A549 (cell line): ENCODE measurements around the gene SLC28A1.

Source experiments
- CBX8 ChIP-seq: fragments of 200-600 bp; sonication (generic); IDR thresholded peaks from 2 replicates; pipeline ENCODE4 v1.6.1; 2016
- EP300 ChIP-seq, 2 experiments: fragments of >200 bp; sonication (Bioruptor Twin); formaldehyde crosslinking; IDR thresholded peaks; 2 replicates in 1 of 2; 3 replicates in 1 of 2; pipeline ENCODE4 v1.6.1; 2016 to 2017
- HDAC2 ChIP-seq: fragments of 200-600 bp; sonication (generic); IDR thresholded peaks from 2 replicates; pipeline ENCODE4 v1.6.1; 2016
- HOXA7 ChIP-seq: fragments of 250-450 bp; sonication (Bioruptor Pico); IDR thresholded peaks from 2 replicates; pipeline ENCODE4 v1.5.0; 2020; ENCODE audit warnings: mild to moderate bottlenecking, moderate library complexity
- MAFK ChIP-seq: fragments of 450-650 bp; IDR thresholded peaks from 2 replicates; pipeline ENCODE4 v1.6.1; 2014; ENCODE audit not compliant: partially characterized antibody
- MYC ChIP-seq: IDR thresholded peaks from 2 replicates; pipeline ENCODE4 v1.6.1; 2012; ENCODE audit warnings: mild to moderate bottlenecking, inconsistent platforms, low read length, improper control_type of control experiment, borderline replicate concordance
- POLR2A ChIP-seq: IDR thresholded peaks from 2 replicates; pipeline ENCODE4 v1.6.1; 2012; ENCODE audit warnings: mild to moderate bottlenecking, low read length
- RAD21 ChIP-seq, 2 experiments: fragments of >200 bp in 1 of 2; sonication (Bioruptor Twin) in 1 of 2; formaldehyde crosslinking in 1 of 2; IDR thresholded peaks in 1 of 2; conservative IDR thresholded peaks in 1 of 2; 2 replicates in 1 of 2; 3 replicates in 1 of 2; pipeline ENCODE4 v1.6.1; 2012 to 2018; ENCODE audit warnings: inconsistent platforms in 1 of 2
- RCOR1 ChIP-seq: fragments of 150-350 bp; IDR thresholded peaks from 2 replicates; pipeline ENCODE4 v1.6.1; 2014; ENCODE audit warnings: antibody characterized with exemption, low read length, low read depth
- SREBF2 ChIP-seq: fragments of 450-650 bp; IDR thresholded peaks from 2 replicates; pipeline ENCODE4 v1.6.1; 2014; ENCODE audit warnings: mild to moderate bottlenecking, moderate library complexity
- TF ChIP-seq, protein P1 (sequence below): fragments of >200 bp; sonication (Bioruptor Twin); formaldehyde crosslinking; IDR thresholded peaks from 3 replicates; pipeline ENCODE4 v1.5.1; 2016
- TF ChIP-seq, protein P2 (sequence below): IDR thresholded peaks from 2 replicates; pipeline ENCODE4 v1.6.1; 2012
- TF ChIP-seq, protein P3 (sequence below): IDR thresholded peaks from 2 replicates; pipeline ENCODE4 v1.6.1; 2012; ENCODE audit warnings: low read depth, borderline replicate concordance
- TF ChIP-seq, protein P4 (sequence below): fragments of 200-600 bp; sonication (generic); IDR thresholded peaks from 2 replicates; pipeline ENCODE4 v1.6.1; 2016; ENCODE audit warnings: antibody characterized with exemption, mild to moderate bottlenecking, moderate library complexity

DNA sequence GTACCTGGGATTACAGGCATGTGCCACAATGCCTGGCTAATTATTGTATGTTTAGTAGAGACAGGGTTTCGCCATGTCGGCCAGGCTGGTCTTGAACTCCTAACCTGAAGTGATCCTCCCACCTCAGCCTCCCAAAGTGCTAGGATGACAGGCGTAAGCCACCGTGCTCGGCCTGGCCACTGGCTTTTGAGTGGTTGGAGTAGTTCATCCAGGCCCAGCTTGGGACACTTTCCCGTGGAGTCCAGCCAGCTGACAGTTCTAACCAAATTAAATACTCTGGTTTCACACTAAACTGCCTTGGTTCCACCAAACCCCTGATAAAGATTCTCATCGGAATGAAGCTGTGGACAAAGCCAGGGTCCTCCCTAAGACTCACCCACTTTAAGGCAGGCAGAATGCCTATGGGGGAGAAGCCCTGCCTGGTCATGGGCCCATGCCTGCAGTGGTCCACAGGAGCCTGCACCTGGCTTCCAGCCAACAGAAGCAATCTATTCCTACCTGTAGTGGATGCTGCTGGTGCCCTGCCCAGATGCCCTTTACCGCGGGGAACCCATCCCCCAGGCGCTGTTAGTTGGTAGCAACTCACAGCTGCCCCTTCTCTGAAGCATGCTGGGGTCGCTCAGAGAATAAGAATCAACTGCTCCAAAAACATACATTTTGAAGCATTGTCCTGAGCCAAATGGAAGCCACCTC lies 5.2 kb upstream of the SLC28A1 start:
- TF ChIP-seq, protein P1, sequence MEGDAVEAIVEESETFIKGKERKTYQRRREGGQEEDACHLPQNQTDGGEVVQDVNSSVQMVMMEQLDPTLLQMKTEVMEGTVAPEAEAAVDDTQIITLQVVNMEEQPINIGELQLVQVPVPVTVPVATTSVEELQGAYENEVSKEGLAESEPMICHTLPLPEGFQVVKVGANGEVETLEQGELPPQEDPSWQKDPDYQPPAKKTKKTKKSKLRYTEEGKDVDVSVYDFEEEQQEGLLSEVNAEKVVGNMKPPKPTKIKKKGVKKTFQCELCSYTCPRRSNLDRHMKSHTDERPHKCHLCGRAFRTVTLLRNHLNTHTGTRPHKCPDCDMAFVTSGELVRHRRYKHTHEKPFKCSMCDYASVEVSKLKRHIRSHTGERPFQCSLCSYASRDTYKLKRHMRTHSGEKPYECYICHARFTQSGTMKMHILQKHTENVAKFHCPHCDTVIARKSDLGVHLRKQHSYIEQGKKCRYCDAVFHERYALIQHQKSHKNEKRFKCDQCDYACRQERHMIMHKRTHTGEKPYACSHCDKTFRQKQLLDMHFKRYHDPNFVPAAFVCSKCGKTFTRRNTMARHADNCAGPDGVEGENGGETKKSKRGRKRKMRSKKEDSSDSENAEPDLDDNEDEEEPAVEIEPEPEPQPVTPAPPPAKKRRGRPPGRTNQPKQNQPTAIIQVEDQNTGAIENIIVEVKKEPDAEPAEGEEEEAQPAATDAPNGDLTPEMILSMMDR: no peak
- TF ChIP-seq MYC (no peak), HOXA7 (CRISPR knock-in tag) (no peak), EP300 (IDR thresholded peaks at IDR 0.05) (no peak), HDAC2 (no peak), CBX8 (no peak), MAFK (no peak), SREBF2 (no peak), RAD21 (conservative IDR thresholded peaks at IDR 0.05 in 1 of 2, IDR thresholded peaks at IDR 0.05 in 1 of 2) (no peak), RCOR1 (no peak), POLR2A (no peak)
- TF ChIP-seq, protein P2, sequence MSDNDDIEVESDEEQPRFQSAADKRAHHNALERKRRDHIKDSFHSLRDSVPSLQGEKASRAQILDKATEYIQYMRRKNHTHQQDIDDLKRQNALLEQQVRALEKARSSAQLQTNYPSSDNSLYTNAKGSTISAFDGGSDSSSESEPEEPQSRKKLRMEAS: no peak
- TF ChIP-seq, protein P3, sequence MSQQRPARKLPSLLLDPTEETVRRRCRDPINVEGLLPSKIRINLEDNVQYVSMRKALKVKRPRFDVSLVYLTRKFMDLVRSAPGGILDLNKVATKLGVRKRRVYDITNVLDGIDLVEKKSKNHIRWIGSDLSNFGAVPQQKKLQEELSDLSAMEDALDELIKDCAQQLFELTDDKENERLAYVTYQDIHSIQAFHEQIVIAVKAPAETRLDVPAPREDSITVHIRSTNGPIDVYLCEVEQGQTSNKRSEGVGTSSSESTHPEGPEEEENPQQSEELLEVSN: no peak
- TF ChIP-seq, protein P4, sequence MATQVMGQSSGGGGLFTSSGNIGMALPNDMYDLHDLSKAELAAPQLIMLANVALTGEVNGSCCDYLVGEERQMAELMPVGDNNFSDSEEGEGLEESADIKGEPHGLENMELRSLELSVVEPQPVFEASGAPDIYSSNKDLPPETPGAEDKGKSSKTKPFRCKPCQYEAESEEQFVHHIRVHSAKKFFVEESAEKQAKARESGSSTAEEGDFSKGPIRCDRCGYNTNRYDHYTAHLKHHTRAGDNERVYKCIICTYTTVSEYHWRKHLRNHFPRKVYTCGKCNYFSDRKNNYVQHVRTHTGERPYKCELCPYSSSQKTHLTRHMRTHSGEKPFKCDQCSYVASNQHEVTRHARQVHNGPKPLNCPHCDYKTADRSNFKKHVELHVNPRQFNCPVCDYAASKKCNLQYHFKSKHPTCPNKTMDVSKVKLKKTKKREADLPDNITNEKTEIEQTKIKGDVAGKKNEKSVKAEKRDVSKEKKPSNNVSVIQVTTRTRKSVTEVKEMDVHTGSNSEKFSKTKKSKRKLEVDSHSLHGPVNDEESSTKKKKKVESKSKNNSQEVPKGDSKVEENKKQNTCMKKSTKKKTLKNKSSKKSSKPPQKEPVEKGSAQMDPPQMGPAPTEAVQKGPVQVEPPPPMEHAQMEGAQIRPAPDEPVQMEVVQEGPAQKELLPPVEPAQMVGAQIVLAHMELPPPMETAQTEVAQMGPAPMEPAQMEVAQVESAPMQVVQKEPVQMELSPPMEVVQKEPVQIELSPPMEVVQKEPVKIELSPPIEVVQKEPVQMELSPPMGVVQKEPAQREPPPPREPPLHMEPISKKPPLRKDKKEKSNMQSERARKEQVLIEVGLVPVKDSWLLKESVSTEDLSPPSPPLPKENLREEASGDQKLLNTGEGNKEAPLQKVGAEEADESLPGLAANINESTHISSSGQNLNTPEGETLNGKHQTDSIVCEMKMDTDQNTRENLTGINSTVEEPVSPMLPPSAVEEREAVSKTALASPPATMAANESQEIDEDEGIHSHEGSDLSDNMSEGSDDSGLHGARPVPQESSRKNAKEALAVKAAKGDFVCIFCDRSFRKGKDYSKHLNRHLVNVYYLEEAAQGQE: no peak
